ENCODE data around the gene RFX3.

Gene RFX3

GRCh38 chr9:3285365-3286161 is 240.2 kb downstream of the RFX3 start:
- no peak overlapping the region; the same call in 1 of the 2 replicates for H3K27ac ChIP-seq
- H3K27me3 ChIP-seq (ENCODE audit: insufficient read depth, low read depth), result no peaks in the 10 kb centered on the region
- H2AFZ ChIP-seq (ENCODE audit: low read depth), result no peak overlapping the region
- no peak overlapping the region for H3K4me2 ChIP-seq
- no peaks in the 10 kb centered on the region for H3K79me2 ChIP-seq (ENCODE audit: insufficient read depth, low read depth)
- no peak overlapping the region for H3K4me3 ChIP-seq (IDR thresholded peaks at IDR 0.05; ENCODE audit: insufficient read depth, low read depth, low read length)
- H3K36me3 ChIP-seq (ENCODE audit: insufficient read depth), result no peaks in the 10 kb centered on the region
- H3K9ac ChIP-seq, result no peak overlapping the region
- TF ChIP-seq CTCF (conservative IDR thresholded peaks at IDR 0.05; ENCODE audit: low read depth, low read length), result no peak
- peaks cover 9% of the 10 kb centered on the region for H3K4me1 ChIP-seq (ENCODE audit: low read depth, poor library complexity, severe bottlenecking)
- H4K20me1 ChIP-seq (ENCODE audit: insufficient read depth), result no peaks in the 10 kb centered on the region

- H3K36me3 ChIP-seq (ENCODE audit: insufficient read depth), result no peaks in the 10 kb centered on the region
- H4K20me1 ChIP-seq (ENCODE audit: insufficient read depth), result no peaks in the 10 kb centered on the region
- no peaks in the 10 kb centered on the region for H3K79me2 ChIP-seq (ENCODE audit: insufficient read depth, low read depth)
- peaks cover 15% of the 10 kb centered on the region for H3K4me1 ChIP-seq (ENCODE audit: low read depth, poor library complexity, severe bottlenecking)
- no peak overlapping the region for H3K27ac ChIP-seq
- H2AFZ ChIP-seq (ENCODE audit: low read depth), result no peak overlapping the region
- no peak overlapping the region for H3K9ac ChIP-seq
- H3K27me3 ChIP-seq (ENCODE audit: insufficient read depth, low read depth), result no peaks in the 10 kb centered on the region
- H3K4me3 ChIP-seq (IDR thresholded peaks at IDR 0.05; ENCODE audit: insufficient read depth, low read depth, low read length), result no peak overlapping the region
- no peak for TF ChIP-seq CTCF (conservative IDR thresholded peaks at IDR 0.05; ENCODE audit: low read depth, low read length)
- H3K4me2 ChIP-seq, result no peak overlapping the region
Observed at GRCh38 chr9:3282365-3282764, 243.4 kb downstream of the RFX3 start.

GRCh38 chr9:3281399-3281798 is 244.4 kb downstream of the RFX3 start:
- Histone ChIP-seq H3K36me3 (ENCODE audit: insufficient read depth) (no peaks in the 10 kb centered on the region), H3K27ac (no peak overlapping the region), H3K4me3 (IDR thresholded peaks at IDR 0.05; ENCODE audit: insufficient read depth, low read depth, low read length) (no peak overlapping the region), H4K20me1 (ENCODE audit: insufficient read depth) (no peaks in the 10 kb centered on the region), H3K4me1 (ENCODE audit: low read depth, poor library complexity, severe bottlenecking) (peaks cover 22% of the 10 kb centered on the region), H3K4me2 (no peak overlapping the region), H3K9ac (no peak overlapping the region), H3K79me2 (ENCODE audit: insufficient read depth, low read depth) (no peaks in the 10 kb centered on the region), H3K27me3 (ENCODE audit: insufficient read depth, low read depth) (no peaks in the 10 kb centered on the region), H2AFZ (ENCODE audit: low read depth) (no peak overlapping the region)
- no peak for TF ChIP-seq CTCF (conservative IDR thresholded peaks at IDR 0.05; ENCODE audit: low read depth, low read length)

- Histone ChIP-seq H2AFZ (ENCODE audit: low read depth) (no peak overlapping the region), H4K20me1 (ENCODE audit: insufficient read depth) (no peaks in the 10 kb centered on the region), H3K9ac (no peak overlapping the region), H3K4me3 (IDR thresholded peaks at IDR 0.05; ENCODE audit: insufficient read depth, low read depth, low read length) (no peak overlapping the region), H3K36me3 (ENCODE audit: insufficient read depth) (no peaks in the 10 kb centered on the region), H3K79me2 (ENCODE audit: insufficient read depth, low read depth) (no peaks in the 10 kb centered on the region), H3K4me2 (peak overlapping the region; percentile 50), H3K4me1 (ENCODE audit: low read depth, poor library complexity, severe bottlenecking) (peaks cover 12% of the 10 kb centered on the region), H3K27ac (no peak overlapping the region), H3K27me3 (ENCODE audit: insufficient read depth, low read depth) (no peaks in the 10 kb centered on the region)
- no peak for TF ChIP-seq CTCF (conservative IDR thresholded peaks at IDR 0.05; ENCODE audit: low read depth, low read length)
Observed at GRCh38 chr9:3277200-3277599, 248.6 kb downstream of the RFX3 start.

Measured in KMS-11 (cell line).